ACC112 (cell line): ENCODE results near the gene TBX10.
"Not testable (repeated sequence)": the region's sequence is repeated elsewhere in the genome, so short reads cannot be mapped to it uniquely, and the experiment has no call there.

ENCODE experiments used
- H2AFZ ChIP-seq: fragments of 200-600 bp; sonication (generic); one replicate; pipeline ENCODE4 v1.6.0; 2017; ENCODE audit warnings: antibody characterized with exemption, low read length; ENCODE audit not compliant: unreplicated experiment
- H3K27ac ChIP-seq: fragments of 200-600 bp; sonication (generic); 2 replicates; pipeline ENCODE4 v1.5.1; 2014; ENCODE audit warnings: low read depth, mild to moderate bottlenecking, antibody characterized with exemption, low read length, moderate library complexity
- H3K27me3 ChIP-seq: fragments of 200-600 bp; sonication (generic); 2 replicates; pipeline ENCODE4 v1.6.1; 2014; ENCODE audit warnings: mild to moderate bottlenecking, antibody characterized with exemption, low read length, moderate library complexity, mixed read lengths; ENCODE audit not compliant: insufficient read depth
- H3K36me3 ChIP-seq: fragments of 200-600 bp; sonication (generic); 2 replicates; pipeline ENCODE4 v1.6.1; 2016; ENCODE audit warnings: mild to moderate bottlenecking, antibody characterized with exemption, low read length, moderate library complexity, mixed read lengths; ENCODE audit not compliant: insufficient read depth
- H3K4me1 ChIP-seq: fragments of 200-600 bp; sonication (generic); one replicate; pipeline ENCODE4 v1.6.1; 2016; ENCODE audit warnings: low read length, mixed read lengths; ENCODE audit not compliant: insufficient read depth, unreplicated experiment, control insufficient read depth
- H3K4me3 ChIP-seq: fragments of 200-600 bp; sonication (generic); 2 replicates; pipeline ENCODE4 v1.5.1; 2014; ENCODE audit warnings: mild to moderate bottlenecking, low read depth, low read length
- H3K79me2 ChIP-seq: fragments of 200-600 bp; sonication (generic); one replicate; pipeline ENCODE4 v1.6.0; 2016; ENCODE audit warnings: low read length; ENCODE audit not compliant: control insufficient read depth, unreplicated experiment, insufficient read depth

The TBX10 gene

DNA sequence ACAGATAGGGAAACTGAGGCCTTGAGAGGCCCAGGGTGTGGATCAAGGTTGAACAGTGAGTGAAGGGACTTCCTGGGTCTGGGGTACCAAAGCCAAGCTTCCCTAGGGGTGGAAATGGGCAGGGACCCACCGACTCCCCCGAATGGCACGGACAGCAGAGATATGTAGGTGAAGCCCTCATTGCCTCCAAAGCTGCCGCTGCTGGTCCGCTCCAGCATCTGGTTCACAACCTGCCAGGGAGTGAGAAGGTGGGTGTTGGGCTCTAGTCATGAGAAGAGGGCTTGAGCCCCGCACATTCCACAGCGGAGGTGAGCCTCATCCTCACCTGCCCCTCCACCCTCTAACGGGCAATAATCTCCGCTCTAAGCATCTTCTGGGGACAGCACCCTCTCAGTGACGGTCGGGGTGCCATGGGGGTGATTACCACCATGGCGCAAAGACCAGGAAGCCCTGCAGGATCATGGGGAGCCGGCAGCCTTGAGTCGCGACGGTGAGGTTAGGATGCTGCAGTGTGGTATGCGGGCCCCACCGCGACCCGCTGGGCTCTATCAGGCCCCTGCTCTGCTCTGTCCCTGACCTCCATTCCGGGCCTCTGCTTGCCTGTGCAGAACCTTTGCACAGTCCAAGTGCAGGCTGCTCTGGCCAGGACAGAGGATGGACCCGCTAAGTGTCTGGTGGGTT is 24.1 kb upstream of the TBX10 start:
- no peak overlapping the region for H3K4me3 ChIP-seq
- no peak overlapping the region for H3K27ac ChIP-seq
- H3K79me2 ChIP-seq: no peaks in the 10 kb centered on the region
- no peaks in the 10 kb centered on the region for H3K4me1 ChIP-seq
- H3K36me3 ChIP-seq: no peaks in the 10 kb centered on the region
- H2AFZ ChIP-seq: no peak overlapping the region
- no peaks in the 10 kb centered on the region for H3K27me3 ChIP-seq

DNA sequence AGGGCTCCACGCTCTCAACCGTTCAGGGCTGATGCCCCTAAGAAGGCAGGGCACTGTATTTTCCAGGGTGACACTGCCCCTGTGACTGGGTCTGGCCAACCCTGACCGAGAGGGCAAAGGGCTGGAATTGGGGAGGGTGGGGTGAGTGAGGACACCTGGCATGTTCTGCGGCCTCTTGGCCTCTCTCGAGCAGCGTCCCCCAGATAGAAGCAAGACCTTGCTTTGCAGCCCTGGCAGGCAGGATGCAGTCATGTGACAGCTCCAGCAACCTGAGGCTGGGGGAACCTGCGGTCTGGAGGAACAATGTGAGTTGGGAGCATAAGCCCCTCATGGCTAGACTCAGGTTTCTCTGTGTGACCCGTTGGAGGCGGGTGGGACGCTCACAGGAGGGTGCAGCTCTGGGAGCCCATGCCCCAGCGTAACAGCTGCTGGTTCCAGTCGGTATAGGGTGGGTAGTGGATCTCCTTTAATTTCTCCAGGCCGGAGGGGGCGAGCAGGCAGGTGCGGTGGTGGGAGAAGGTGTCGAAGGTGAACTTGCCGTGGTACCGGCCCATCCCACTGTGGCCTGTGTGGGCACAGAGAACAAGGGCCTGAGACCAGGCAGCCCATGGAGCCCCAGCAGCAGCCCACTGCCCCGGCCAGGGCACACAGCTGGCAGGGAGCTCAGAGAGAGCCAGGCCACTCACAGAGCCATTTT is 23.4 kb upstream of the TBX10 start:
- no peaks in the 10 kb centered on the region for H3K27me3 ChIP-seq
- H3K36me3 ChIP-seq: no peaks in the 10 kb centered on the region
- no peak overlapping the region for H2AFZ ChIP-seq
- no peak overlapping the region for H3K4me3 ChIP-seq
- no peak overlapping the region for H3K27ac ChIP-seq
- H3K79me2 ChIP-seq: no peaks in the 10 kb centered on the region
- no peaks in the 10 kb centered on the region for H3K4me1 ChIP-seq

DNA sequence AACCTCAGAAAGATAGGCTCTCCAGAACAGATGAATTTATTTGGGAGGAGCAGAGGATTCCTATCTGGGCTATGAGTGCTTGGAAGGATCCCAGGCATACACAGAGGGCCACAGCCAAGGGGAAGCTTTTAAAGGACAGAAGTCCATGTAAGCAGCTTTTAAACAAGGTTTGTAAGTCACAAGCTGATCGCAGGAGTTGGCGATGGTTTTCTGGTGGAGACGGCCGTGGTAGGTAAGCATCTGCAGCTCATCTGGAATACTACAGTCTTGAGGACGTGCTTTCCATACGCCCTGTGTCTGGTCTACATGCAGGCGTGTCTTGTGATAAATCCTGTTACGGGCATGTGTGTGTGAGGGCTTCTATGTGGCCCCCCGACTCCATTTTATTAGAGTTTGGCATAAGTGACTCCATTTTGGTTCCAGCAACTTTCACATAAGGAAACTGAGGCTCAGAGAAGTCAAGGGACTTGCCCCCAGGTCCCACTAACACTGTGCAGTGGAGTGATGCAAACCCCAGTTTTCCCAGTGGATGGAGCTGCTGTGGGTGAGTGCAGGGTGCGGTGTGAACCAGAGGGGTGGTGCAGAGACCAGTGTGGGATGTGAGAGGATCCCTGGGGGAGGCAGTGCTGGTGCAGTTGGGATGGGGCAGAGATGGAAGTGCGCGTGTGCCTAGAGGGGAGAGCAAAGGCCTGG is 22.7 kb upstream of the TBX10 start:
- Histone ChIP-seq H3K27me3 (no peaks in the 10 kb centered on the region), H2AFZ (no peak overlapping the region), H3K4me1 (no peaks in the 10 kb centered on the region), H3K36me3 (no peaks in the 10 kb centered on the region), H3K27ac (no peak overlapping the region), H3K79me2 (no peaks in the 10 kb centered on the region), H3K4me3 (no peak overlapping the region)

DNA sequence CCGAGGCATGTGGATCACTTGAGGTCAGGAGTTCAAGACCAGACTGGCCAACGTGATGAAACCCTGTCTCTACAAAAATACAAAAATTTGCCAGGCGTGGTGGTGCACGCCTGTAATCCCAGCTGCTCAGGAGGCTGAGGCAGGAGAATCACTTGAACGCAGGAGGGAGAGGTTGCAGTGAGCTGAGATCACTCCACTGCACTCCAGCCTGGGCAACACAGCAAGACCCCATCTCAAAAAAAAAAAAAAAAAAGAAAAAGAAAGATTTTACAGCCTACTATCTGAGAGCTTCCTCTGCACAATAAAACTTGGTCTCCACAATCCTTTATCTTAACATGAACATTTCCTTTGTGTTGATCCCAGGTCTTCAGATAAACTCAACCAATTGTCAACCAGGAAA is 21.2 kb upstream of the TBX10 start:
- not testable (repeated sequence) for H2AFZ ChIP-seq, H3K36me3 ChIP-seq, H3K79me2 ChIP-seq, H3K4me1 ChIP-seq, H3K27ac ChIP-seq, H3K27me3 ChIP-seq, H3K4me3 ChIP-seq

DNA sequence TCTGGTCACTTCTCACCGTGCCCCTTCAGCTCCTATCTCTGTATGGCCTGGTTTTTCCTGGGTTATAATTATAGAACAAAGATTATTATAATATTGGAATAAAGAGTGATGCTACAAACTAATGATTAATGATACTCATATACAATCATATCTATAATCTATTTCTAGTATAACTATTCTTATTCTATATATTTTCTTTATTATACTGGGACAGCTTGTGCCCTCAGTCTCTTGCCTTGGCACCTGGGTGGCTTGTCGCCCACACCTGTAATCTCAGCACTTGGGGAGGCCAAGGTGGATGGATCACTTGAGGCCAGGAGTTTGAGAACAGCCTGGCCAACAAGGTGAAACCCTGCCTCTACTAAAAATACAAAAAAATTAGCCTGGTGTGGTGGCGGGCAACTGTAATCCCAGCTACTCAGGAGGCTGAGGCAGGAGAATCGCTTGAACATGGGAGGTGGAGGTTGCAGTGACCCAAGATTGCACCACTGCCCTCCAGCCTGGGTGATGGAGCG is 20.1 kb upstream of the TBX10 start:
- H2AFZ ChIP-seq, H3K4me3 ChIP-seq, H3K4me1 ChIP-seq, H3K79me2 ChIP-seq, H3K27ac ChIP-seq, H3K27me3 ChIP-seq, H3K36me3 ChIP-seq: not testable (repeated sequence)

DNA sequence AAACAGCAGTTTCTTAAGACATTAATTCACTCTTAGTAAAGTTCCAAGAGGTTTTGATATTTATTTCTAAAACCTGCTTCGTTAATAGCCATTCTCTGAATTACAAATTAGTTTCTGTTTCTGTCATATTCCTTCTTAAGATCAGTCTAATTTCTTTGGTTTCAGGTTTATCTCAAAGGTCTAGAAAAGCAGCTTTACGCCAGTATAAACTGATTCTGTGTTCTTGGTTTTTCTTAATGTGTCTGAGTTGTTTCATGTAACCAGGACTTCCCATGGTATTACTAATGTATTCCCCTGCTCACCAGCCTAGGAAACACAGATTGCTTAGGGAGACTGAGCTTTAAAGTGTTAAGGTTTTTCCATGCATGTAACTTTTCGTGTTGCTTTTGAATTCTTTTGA is 17.7 kb upstream of the TBX10 start:
- no peak overlapping the region for H3K4me3 ChIP-seq
- H3K79me2 ChIP-seq: no peaks in the 10 kb centered on the region
- H3K27me3 ChIP-seq: no peaks in the 10 kb centered on the region
- no peaks in the 10 kb centered on the region for H3K36me3 ChIP-seq
- no peaks in the 10 kb centered on the region for H3K4me1 ChIP-seq
- no peak overlapping the region for H2AFZ ChIP-seq
- no peak overlapping the region for H3K27ac ChIP-seq

DNA sequence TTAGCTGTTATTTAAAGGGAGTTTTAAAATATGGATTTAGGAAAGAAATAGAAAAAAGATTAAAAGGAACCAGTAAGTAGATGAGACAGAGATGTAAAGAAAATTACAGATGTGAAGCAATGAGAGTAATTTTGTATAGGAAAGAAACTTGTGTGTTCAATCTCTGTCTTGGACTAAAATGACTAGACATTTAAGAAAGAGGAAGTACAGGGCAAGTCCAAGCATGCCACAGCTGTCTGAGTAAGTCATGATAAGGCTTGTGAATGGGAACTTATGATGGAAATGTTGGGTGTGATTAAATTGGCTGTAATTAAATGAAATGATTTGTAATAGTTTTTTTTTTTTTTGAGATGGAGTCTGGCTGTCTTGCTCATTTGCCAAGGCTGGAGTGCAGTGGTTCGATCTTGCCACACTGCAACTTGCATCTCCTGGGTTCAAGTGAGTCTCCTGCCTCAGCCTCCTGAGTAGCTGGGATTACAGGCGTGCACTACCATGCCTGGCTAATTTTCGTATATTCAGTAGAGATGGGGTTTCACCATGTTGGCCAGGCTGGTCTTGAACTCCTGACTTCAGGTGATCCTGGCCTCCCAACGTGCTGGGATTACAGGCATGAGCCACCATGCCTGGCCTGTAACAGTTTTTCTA is 16.8 kb upstream of the TBX10 start:
- H3K36me3 ChIP-seq: no peaks in the 10 kb centered on the region
- H3K27ac ChIP-seq: no peak overlapping the region
- H3K4me1 ChIP-seq: no peaks in the 10 kb centered on the region
- H3K79me2 ChIP-seq: no peaks in the 10 kb centered on the region
- H3K4me3 ChIP-seq: no peak overlapping the region
- no peaks in the 10 kb centered on the region for H3K27me3 ChIP-seq
- no peak overlapping the region for H2AFZ ChIP-seq

DNA sequence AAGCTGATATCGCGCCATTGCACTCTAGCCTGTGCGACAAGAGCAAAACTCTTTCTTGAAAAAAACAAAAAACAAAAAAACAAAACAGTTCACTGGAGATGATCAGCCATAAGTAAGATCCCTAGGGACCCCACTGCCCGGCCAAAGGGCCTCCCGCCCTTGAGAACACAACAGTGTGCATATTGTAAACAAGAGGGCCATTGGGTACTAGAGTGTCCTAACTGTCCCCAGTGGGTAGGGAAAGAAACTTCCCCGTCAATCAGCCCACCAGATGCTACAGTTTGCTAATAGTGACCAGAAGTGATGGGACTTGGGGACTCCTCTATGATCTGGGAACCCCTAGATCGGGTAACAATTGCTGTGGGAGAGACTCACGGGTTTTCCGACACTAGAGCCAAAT is 14.7 kb upstream of the TBX10 start:
- Histone ChIP-seq H3K79me2 (no peaks in the 10 kb centered on the region), H3K27ac (no peak overlapping the region), H3K4me1 (no peaks in the 10 kb centered on the region), H3K36me3 (no peaks in the 10 kb centered on the region), H3K4me3 (no peak overlapping the region), H3K27me3 (no peaks in the 10 kb centered on the region), H2AFZ (no peak overlapping the region)

DNA sequence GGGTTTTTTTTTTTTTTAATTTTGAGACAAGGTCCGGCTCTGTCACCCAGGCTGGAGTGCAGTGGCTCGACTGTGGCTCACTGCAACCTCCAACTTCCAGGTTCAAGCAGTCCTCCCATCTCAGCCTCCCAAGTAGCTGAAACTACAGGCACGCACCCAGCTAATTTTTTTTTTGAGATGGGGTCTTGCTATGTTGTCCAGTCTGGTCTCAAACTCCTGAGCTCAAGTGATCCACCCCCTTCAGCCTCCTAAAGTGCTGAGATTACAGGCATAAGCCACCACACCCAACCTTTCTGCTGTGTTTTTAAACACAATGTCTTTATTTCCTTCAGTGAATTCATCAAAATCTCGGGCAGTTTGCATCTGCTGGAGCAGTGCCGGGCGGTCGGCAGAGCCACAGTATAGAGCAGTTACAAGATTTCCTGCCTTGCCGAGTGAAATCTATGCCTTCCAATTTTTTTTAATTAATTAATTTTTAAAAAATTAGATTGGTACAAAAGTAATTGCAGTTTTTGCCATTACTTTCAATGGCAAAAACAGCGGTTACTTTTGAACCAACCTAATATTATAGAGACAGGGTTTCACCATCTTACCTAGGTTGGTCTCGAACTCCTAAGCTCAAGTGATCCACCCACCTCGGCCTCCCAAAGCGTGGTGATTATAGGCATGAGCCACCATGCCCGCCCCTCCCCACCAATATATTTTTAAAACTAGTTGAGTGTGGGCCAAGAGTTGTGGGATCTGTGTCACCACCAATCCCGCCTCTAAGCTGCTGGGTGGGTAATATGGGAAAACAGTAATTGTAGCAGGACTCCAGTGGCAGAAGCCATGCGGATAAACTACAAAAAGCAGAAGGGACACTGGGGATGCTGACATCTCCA is 13.6 kb upstream of the TBX10 start:
- no peaks in the 10 kb centered on the region for H3K4me1 ChIP-seq
- no peaks in the 10 kb centered on the region for H3K36me3 ChIP-seq
- H3K79me2 ChIP-seq: no peaks in the 10 kb centered on the region
- no peaks in the 10 kb centered on the region for H3K27me3 ChIP-seq
- no peak overlapping the region for H3K4me3 ChIP-seq
- no peak overlapping the region for H3K27ac ChIP-seq
- H2AFZ ChIP-seq: no peak overlapping the region
